ENCODE data around the gene TRAPPC8.
"Not testable (repeated sequence)": the region's sequence is repeated elsewhere in the genome, so short reads cannot be mapped to it uniquely, and the experiment has no call there.

Gene TRAPPC8

GRCh38 chr18:31942291-31942998, 483 bp downstream of the TRAPPC8 start:
- H3K9me3 ChIP-seq (ENCODE audit: control insufficient read depth, low read length) = no peaks in the 10 kb centered on the region
- H3K4me1 ChIP-seq = peaks cover 6% of the 10 kb centered on the region
- H3K27me3 ChIP-seq (ENCODE audit: control insufficient read depth, insufficient read depth, low read length) = no peaks in the 10 kb centered on the region
- peak overlapping the region; percentile 91 for H3K4me2 ChIP-seq (ENCODE audit: low read length)
- H3K79me2 ChIP-seq = peaks cover 29% of the 10 kb centered on the region
- H2AFZ ChIP-seq = peak overlapping the region; percentile 90
- peak overlapping the region; percentile 97 for H3K4me3 ChIP-seq (ENCODE audit: low read depth, low read length)
- no peak for TF ChIP-seq CTCF (IDR thresholded peaks at IDR 0.05)
- H3K9ac ChIP-seq = peak overlapping the region; percentile 55
- peak overlapping the region; percentile 88 for H3K27ac ChIP-seq
- H3K36me3 ChIP-seq (ENCODE audit: control insufficient read depth, insufficient read depth, low read length) = no peaks in the 10 kb centered on the region

GRCh38 chr18:31941010-31941809, 1.7 kb downstream of the TRAPPC8 start:
- no peak overlapping the region for H3K9ac ChIP-seq
- H3K4me3 ChIP-seq (ENCODE audit: low read depth, low read length) = peak overlapping the region; percentile 97
- H3K36me3 ChIP-seq (ENCODE audit: control insufficient read depth, insufficient read depth, low read length) = no peaks in the 10 kb centered on the region
- H3K79me2 ChIP-seq = peaks cover 37% of the 10 kb centered on the region
- H2AFZ ChIP-seq = no peak overlapping the region
- no peak for TF ChIP-seq CTCF (IDR thresholded peaks at IDR 0.05)
- H3K9me3 ChIP-seq (ENCODE audit: control insufficient read depth, low read length) = no peaks in the 10 kb centered on the region
- H3K27me3 ChIP-seq (ENCODE audit: control insufficient read depth, insufficient read depth, low read length) = no peaks in the 10 kb centered on the region
- no peak overlapping the region for H3K27ac ChIP-seq
- peaks cover 6% of the 10 kb centered on the region for H3K4me1 ChIP-seq
- H3K4me2 ChIP-seq (ENCODE audit: low read length) = peak overlapping the region; percentile 91

DNA sequence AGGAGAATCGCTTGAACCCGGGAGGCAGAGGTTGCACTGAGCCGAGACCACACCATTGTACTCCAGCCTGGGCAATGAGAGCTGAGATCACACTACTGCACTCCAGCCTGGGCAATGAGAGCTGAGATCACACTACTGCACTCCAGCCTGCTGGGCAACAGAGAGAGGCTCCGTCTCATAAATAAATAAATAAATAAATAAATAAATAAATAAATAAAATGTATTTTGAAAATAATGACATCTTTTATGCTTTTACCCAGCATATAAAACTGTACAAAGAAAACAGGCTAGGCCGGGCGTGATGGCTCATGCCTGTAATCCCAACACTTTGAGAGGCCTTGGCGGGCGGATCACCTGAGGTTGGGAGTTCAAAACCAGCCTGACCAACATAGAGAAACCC, 8.2 kb downstream of the TRAPPC8 start:
- peaks cover 53% of the 10 kb centered on the region for H3K79me2 ChIP-seq
- H3K4me2 ChIP-seq (ENCODE audit: low read length); H3K27me3 ChIP-seq (ENCODE audit: control insufficient read depth, insufficient read depth, low read length); H3K4me1 ChIP-seq; H3K36me3 ChIP-seq (ENCODE audit: control insufficient read depth, insufficient read depth, low read length); H3K9ac ChIP-seq; H3K4me3 ChIP-seq (ENCODE audit: low read depth, low read length); H3K9me3 ChIP-seq (ENCODE audit: control insufficient read depth, low read length); H2AFZ ChIP-seq; H3K27ac ChIP-seq: not testable (repeated sequence)

GRCh38 chr18:31931886-31932240, 11.1 kb downstream of the TRAPPC8 start:
- Histone ChIP-seq H3K9me3 (ENCODE audit: control insufficient read depth, low read length) (no peaks in the 10 kb centered on the region), H3K27me3 (ENCODE audit: control insufficient read depth, insufficient read depth, low read length) (no peaks in the 10 kb centered on the region), H3K27ac (no peak overlapping the region), H3K4me2 (ENCODE audit: low read length) (no peak overlapping the region), H2AFZ (no peak overlapping the region), H3K4me3 (ENCODE audit: low read depth, low read length) (no peak overlapping the region), H3K9ac (no peak overlapping the region), H3K79me2 (peaks cover 42% of the 10 kb centered on the region), H3K36me3 (ENCODE audit: control insufficient read depth, insufficient read depth, low read length) (no peaks in the 10 kb centered on the region), H3K4me1 (no peaks in the 10 kb centered on the region)
- no peak for TF ChIP-seq CTCF (IDR thresholded peaks at IDR 0.05)

DNA sequence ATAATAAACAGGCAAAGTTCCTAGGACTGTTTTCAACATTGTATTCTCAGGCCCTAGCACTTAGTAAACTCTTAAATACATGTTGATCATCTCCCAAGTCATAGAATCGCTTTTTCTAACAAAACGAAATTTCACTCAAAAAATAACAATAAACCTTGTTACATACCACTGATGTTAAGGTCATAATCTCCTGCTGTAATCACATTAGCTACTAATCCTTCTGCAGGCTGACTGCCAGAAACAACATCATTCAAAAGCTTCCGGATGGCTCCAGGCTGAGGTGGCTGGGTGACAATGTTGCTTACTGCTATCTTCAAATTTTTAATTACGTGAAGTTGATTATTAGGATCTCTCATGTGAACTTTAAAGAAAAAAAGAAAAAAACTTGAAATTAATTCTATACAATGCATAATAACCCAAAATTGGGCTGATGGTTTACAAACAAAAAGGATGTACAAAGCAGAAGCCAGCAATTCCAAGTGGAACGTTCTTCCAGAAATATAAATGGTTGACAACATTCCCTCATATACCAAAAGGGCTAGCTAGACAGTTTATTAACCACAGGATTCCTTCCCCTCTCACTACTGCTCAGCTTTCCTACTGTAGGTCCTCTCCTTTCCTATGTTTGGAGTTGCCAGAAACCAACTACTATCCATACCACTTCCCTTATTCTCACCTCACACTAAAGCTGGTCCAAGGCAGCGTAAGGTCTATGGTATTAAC, 11.6 kb downstream of the TRAPPC8 start:
- H3K9ac ChIP-seq = no peak overlapping the region
- H3K27ac ChIP-seq = no peak overlapping the region
- TF ChIP-seq CTCF (IDR thresholded peaks at IDR 0.05) = no peak
- H2AFZ ChIP-seq = no peak overlapping the region
- no peak overlapping the region for H3K4me2 ChIP-seq (ENCODE audit: low read length)
- no peak overlapping the region for H3K4me3 ChIP-seq (ENCODE audit: low read depth, low read length)
- H3K36me3 ChIP-seq (ENCODE audit: control insufficient read depth, insufficient read depth, low read length) = no peaks in the 10 kb centered on the region
- H3K27me3 ChIP-seq (ENCODE audit: control insufficient read depth, insufficient read depth, low read length) = no peaks in the 10 kb centered on the region
- H3K79me2 ChIP-seq = peaks cover 39% of the 10 kb centered on the region
- no peaks in the 10 kb centered on the region for H3K9me3 ChIP-seq (ENCODE audit: control insufficient read depth, low read length)
- H3K4me1 ChIP-seq = no peaks in the 10 kb centered on the region
